ENCODE data around the gene ZC3H8. TPM values are rescaled to one million over a fixed set of nuclear protein-coding genes. Genes with fewer than 3 reads are reported as not detected.
A peak's percentile ranks its signal among the peaks of the same experiment; 100 is the strongest.

The ZC3H8 gene
- polyA plus RNA-seq, 1 donor from 2014 or later = 18.3 TPM

DNA sequence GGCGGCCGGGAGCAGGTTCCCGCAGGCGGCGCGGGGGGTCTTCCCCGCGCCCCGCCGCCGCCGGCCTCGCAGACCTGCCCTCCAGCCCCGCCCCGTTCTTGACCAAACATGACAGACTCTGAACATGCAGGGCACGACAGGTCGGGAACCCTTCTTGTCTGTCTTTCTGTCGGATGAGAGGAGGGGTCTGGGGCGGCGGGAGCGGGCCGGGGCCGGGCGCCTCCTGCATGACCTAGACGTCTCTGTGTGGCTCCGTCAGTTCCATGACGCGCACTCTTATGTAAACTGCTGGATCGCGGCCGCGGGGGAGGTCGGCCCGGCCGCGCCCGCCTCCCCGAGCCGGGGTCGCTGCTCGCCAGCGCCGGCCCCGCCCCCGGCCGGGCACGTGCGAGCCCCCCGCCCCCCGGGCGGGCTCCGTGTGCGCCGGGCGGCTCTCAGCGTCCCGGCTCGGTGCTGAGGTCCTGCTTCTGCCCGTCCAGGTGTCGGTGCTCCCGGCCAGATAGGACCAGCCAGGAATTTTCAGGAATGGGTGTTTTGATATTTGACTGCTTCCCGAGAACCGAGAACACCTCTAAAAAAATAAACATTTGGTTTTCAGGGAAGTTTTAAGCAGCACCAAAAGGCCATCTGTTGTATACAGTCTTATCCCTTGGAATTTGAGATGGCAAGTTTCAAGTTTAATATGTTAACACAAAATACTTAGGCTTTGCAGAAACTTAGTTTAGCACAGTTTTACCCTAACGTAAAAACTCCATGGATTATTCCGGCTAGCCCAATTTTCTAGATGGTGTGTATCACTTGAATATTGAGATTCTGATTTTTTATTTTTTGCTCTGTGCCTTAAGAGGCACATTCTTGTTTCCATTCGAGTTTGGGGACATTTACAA, 21.3 kb upstream of the ZC3H8 start:
- no peaks in the 10 kb centered on the region for H3K36me3 Mint-ChIP-seq
- H3K27me3 Mint-ChIP-seq = no peaks in the 10 kb centered on the region
- H3K4me1 Mint-ChIP-seq = peaks cover 9 to 33% (median 24%) of the 10 kb centered on the region in 3 donors
- no peaks in the 10 kb centered on the region for H3K9me3 Mint-ChIP-seq
- peak overlapping the region; percentile 99 to 100 (median 100) for H3K27ac Mint-ChIP-seq
- peak overlapping the region; percentile 95 to 100 (median 96) for H3K4me3 Mint-ChIP-seq

- Mint-ChIP-seq H3K9me3 (no peaks in the 10 kb centered on the region), H3K36me3 (no peaks in the 10 kb centered on the region), H3K27me3 (no peaks in the 10 kb centered on the region), H3K4me1 (peaks cover 7 to 30% (median 19%) of the 10 kb centered on the region in 3 donors), H3K27ac (peak within 1 kb of the TSS; percentile 99 to 100 (median 100)), H3K4me3 (peak within 1 kb of the TSS; percentile 95 to 100 (median 96))
Measured at GRCh38 chr2:112275311-112275886, 20.6 kb upstream of the ZC3H8 start, which contains the start of gene ZC3H6. TSS of gene ZC3H6 (plus strand) at chr2:112275597. CDS start at chr2:112275995, 398 bp downstream.

- peak overlapping the region; percentile 33 to 87 (median 65) for H3K27ac Mint-ChIP-seq
- no peaks in the 10 kb centered on the region for H3K27me3 Mint-ChIP-seq
- peaks cover 7 to 26% (median 12%) of the 10 kb centered on the region in 3 donors for H3K4me1 Mint-ChIP-seq
- peak overlapping the region in 2 of 4 donors; percentile 72 to 83 for H3K4me3 Mint-ChIP-seq
- H3K36me3 Mint-ChIP-seq = no peaks in the 10 kb centered on the region
- H3K9me3 Mint-ChIP-seq = peaks cover 0 to 3% (median 2%) of the 10 kb centered on the region in 3 donors
Measured at GRCh38 chr2:112273349-112273748, 18.5 kb upstream of the ZC3H8 start.

DNA sequence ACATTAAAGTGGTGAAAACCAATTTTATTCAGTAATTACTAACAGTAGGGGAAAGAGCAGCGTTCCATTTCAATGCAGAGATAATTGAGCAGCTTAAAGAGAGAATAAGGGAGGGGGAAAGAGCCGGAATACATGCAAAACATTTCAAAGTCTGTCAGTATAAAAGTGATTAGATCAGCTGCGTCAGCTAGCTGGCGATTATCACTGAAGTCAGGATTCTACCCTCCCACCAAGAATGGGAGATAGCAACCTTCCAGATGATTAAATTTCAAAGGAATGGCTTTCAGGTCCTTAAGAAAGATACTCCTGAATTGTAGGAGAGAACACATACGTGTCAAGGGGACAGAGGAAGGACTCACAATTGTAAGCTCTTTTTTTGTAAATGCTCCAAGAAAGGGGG, 17.8 kb upstream of the ZC3H8 start:
- Mint-ChIP-seq H3K9me3 (peaks cover 0 to 8% (median 2%) of the 10 kb centered on the region in 3 donors), H3K27me3 (no peaks in the 10 kb centered on the region), H3K27ac (peak overlapping the region in 1 of 3 donors; percentile 87), H3K36me3 (no peaks in the 10 kb centered on the region), H3K4me1 (peaks cover 6 to 24% (median 10%) of the 10 kb centered on the region in 3 donors), H3K4me3 (peak overlapping the region in 3 of 4 donors; percentile 27 to 83 (median 66))

DNA sequence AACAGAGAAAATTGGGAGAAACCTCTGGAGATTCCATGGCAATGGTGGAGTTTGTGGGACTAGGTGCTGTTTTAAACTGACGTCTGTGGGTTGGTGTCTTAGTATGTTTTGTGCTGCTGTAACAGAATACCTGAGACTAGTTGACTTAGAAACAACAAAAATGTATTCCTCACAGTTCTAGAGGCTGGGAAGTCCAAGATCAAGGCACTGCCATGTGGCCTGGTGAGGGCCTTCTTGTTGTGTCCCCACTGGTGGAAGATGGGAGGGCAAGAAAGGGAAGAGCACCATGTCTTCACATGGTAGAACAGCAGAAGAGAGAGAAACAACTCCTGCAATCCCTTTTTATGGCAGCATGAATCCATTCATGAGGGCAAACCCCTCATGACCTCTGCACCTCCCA, 13.7 kb upstream of the ZC3H8 start:
- H3K27ac Mint-ChIP-seq = peak overlapping the region in 1 of 3 donors; percentile 21
- H3K36me3 Mint-ChIP-seq = no peaks in the 10 kb centered on the region
- peaks cover 0 to 8% (median 2%) of the 10 kb centered on the region in 3 donors for H3K9me3 Mint-ChIP-seq

DNA sequence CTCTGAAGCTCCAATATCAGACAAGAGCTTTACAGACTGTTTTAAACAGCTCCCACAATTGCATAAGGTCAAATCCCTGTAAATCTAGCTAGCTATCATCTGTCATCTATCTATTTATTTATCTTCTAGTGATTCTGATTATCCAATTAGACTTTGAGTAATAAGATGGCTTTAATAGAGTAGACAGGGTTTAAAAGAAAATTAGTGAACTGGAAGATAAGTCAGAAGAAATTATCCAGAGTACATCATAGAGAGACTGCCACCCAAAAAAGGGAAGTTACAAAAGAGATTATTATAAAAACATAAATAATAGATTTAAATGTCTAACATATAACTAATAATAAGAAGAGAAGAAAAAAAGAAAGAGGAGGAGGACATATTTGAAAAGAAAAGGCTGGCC, 8.0 kb upstream of the ZC3H8 start:
- H3K27me3 Mint-ChIP-seq = no peaks in the 10 kb centered on the region
- no peak overlapping the region for H3K27ac Mint-ChIP-seq
- H3K36me3 Mint-ChIP-seq = no peaks in the 10 kb centered on the region
- H3K4me3 Mint-ChIP-seq = no peak overlapping the region
- peaks cover 0 to under 1% (median 0%) of the 10 kb centered on the region in 3 donors for H3K9me3 Mint-ChIP-seq
- peaks cover 4 to 5% (median 4%) of the 10 kb centered on the region in 3 donors for H3K4me1 Mint-ChIP-seq

More for the DNA sequence above, 13.7 kb upstream of the ZC3H8 start:
- H3K4me1 Mint-ChIP-seq = peaks cover 0 to 6% (median 3%) of the 10 kb centered on the region in 3 donors
- no peaks in the 10 kb centered on the region for H3K27me3 Mint-ChIP-seq
- no peak overlapping the region for H3K4me3 Mint-ChIP-seq

DNA sequence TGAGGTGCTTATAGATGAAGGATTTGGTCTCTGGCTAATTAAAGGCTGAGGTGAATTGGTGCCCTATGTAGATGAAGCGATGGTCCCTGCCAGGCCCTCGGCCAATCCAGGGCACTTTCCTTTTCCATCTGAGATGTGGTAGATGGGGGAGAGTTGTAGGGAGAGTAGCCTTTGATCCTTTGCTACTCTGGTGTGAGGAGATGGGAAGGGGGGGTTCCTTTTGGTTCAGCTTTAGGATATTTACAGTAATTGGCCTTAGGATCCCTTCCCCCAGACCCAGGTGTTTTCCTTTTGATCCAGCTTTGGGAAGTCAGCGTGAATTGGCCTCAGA, 5.4 kb upstream of the ZC3H8 start:
- no peaks in the 10 kb centered on the region for H3K27me3 Mint-ChIP-seq
- no peak overlapping the region for H3K27ac Mint-ChIP-seq
- peaks cover 4 to 9% (median 4%) of the 10 kb centered on the region in 3 donors for H3K4me1 Mint-ChIP-seq
- no peaks in the 10 kb centered on the region for H3K36me3 Mint-ChIP-seq
- H3K9me3 Mint-ChIP-seq = no peaks in the 10 kb centered on the region
- no peak overlapping the region for H3K4me3 Mint-ChIP-seq

- H3K4me1 Mint-ChIP-seq = peaks cover 4 to 9% (median 6%) of the 10 kb centered on the region in 3 donors
- H3K36me3 Mint-ChIP-seq = no peaks in the 10 kb centered on the region
- no peaks in the 10 kb centered on the region for H3K9me3 Mint-ChIP-seq
- peak overlapping the region in 2 of 3 donors; percentile 1 to 55 for H3K27ac Mint-ChIP-seq
- peak overlapping the region; percentile 2 to 89 (median 68) for H3K4me3 Mint-ChIP-seq
- H3K27me3 Mint-ChIP-seq = no peaks in the 10 kb centered on the region
Measured at GRCh38 chr2:112259509-112260294, 4.9 kb upstream of the ZC3H8 start.

DNA sequence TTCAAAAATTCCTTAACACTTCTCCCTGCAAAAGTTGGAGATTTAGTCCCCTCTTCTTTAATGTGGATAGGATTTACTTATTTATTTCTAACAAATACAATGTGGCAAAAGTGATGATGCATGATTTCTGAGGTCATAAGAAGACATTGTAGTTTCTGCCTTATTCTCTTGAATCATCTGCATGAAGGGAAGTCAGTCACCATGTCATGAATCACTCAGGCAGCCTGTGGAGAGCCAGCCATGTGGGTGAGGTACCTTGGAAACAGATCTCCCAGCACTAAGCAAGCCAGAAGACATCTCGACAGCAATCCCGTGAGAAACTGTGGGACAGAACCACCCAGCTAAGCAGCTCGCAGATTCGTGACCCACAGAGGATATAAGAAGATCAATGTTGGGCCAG, 2.7 kb upstream of the ZC3H8 start:
- no peaks in the 10 kb centered on the region for H3K27me3 Mint-ChIP-seq

GRCh38 chr2:112256654-112257053, 1.8 kb upstream of the ZC3H8 start:
- H3K36me3 Mint-ChIP-seq = no peaks in the 10 kb centered on the region
- H3K27me3 Mint-ChIP-seq = no peaks in the 10 kb centered on the region
- peak overlapping the region in 1 of 4 donors; percentile 22 for H3K4me3 Mint-ChIP-seq
- peaks cover 15 to 23% (median 20%) of the 10 kb centered on the region in 3 donors for H3K4me1 Mint-ChIP-seq
- no peak overlapping the region for H3K27ac Mint-ChIP-seq
- H3K9me3 Mint-ChIP-seq = no peaks in the 10 kb centered on the region

More for the DNA sequence above, 2.7 kb upstream of the ZC3H8 start:
- H3K36me3 Mint-ChIP-seq = no peaks in the 10 kb centered on the region
- no peaks in the 10 kb centered on the region for H3K9me3 Mint-ChIP-seq
- peak overlapping the region in 1 of 4 donors; percentile 7 for H3K4me3 Mint-ChIP-seq
- H3K27ac Mint-ChIP-seq = no peak overlapping the region
- peaks cover 15 to 23% (median 20%) of the 10 kb centered on the region in 3 donors for H3K4me1 Mint-ChIP-seq

- Mint-ChIP-seq H3K9me3 (no peaks in the 10 kb centered on the region), H3K4me3 (peak overlapping the region; percentile 30 to 95 (median 88)), H3K4me1 (peaks cover 15 to 23% (median 20%) of the 10 kb centered on the region in 3 donors), H3K36me3 (no peaks in the 10 kb centered on the region), H3K27ac (peak overlapping the region in 2 of 3 donors; percentile 30 to 89), H3K27me3 (no peaks in the 10 kb centered on the region)
Measured at GRCh38 chr2:112255875-112256274, 1.0 kb upstream of the ZC3H8 start.

DNA sequence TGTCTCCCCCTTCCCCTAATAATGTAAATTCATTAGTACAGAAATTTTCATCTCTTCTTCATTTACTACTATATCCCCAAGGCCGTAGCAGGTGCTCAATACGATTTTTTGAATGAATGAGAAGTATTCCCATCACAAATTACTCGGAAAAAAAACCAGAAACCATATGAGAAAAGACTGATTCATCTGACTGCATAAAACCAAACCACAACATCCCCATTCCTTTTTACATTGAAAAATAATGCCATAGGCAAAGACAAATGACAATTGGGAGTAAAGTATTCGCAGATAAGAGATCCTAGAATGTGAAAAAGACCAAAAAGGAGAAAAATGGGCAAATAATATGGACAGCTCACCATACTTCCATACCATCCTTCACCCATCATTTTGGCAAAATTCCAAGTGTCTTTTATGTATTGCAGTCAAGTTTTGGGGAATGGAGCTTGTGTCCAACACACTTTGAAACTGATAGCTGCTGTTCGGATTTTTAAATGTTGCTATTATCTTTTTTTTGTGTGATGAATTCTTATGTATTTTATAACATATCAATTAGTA, 1.5 kb downstream of the ZC3H8 start:
- Mint-ChIP-seq H3K27me3 (no peaks in the 10 kb centered on the region), H3K36me3 (no peaks in the 10 kb centered on the region), H3K4me1 (peaks cover 14 to 19% (median 15%) of the 10 kb centered on the region in 3 donors), H3K9me3 (no peaks in the 10 kb centered on the region), H3K27ac (peak overlapping the region in 2 of 3 donors; percentile 54 to 89), H3K4me3 (peak overlapping the region in 3 of 4 donors; percentile 42 to 95 (median 89))

DNA sequence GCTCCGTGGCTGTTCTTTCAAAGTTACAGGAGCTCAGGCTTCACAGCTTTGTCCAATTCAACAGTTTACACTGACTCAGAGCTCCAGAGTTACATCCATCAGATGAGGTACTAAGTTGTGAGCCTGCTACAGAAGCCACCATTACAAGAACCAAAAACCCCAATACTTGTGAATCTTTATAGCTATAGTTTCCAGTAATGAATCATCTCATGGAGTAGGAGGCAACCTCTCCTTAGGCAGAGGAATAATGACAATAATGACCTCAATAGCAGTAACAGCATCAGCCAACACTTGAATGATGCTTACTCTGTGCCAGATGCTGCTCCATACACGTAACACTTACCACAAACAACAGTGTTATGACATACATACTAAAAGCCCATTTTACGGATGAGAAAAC, 3.6 kb downstream of the ZC3H8 start:
- Mint-ChIP-seq H3K36me3 (peaks cover 2% of the 10 kb centered on the region), H3K4me1 (peaks cover 14 to 19% (median 15%) of the 10 kb centered on the region in 3 donors), H3K27me3 (no peaks in the 10 kb centered on the region), H3K4me3 (no peak overlapping the region), H3K27ac (no peak overlapping the region), H3K9me3 (no peaks in the 10 kb centered on the region)

GRCh38 chr2:112244854-112245253, 10.0 kb downstream of the ZC3H8 start:
- H3K36me3 Mint-ChIP-seq = peaks cover 6% of the 10 kb centered on the region

More at GRCh38 chr2:112244854-112245253, 10.0 kb downstream of the ZC3H8 start:
- H3K4me3 Mint-ChIP-seq = no peak overlapping the region
- H3K27ac Mint-ChIP-seq = no peak overlapping the region
- no peaks in the 10 kb centered on the region for H3K9me3 Mint-ChIP-seq
- no peaks in the 10 kb centered on the region for H3K27me3 Mint-ChIP-seq
- peaks cover 0 to 2% (median 1%) of the 10 kb centered on the region in 3 donors for H3K4me1 Mint-ChIP-seq

All from IgD-negative memory B cell (primary cell).